D721Med (cell line): Measurements from ENCODE around the gene ADARB2.

Source experiments
- DNase-seq: peaks from one replicate; pipeline ENCODE4 v3.0.0; 2011; ENCODE audit warnings: low spot score; ENCODE audit not compliant: insufficient read length
- FAIRE-seq: peaks from 2 replicates; lab custom pipeline; 2011; peaks lifted over from hg19 to GRCh38; lab: Jason Lieb, UNC
- TF ChIP-seq, protein P1 (sequence below): IDR thresholded peaks from 2 replicates; pipeline ENCODE4 v1.5.1; 2012; ENCODE audit warnings: mild to moderate bottlenecking, control low read depth; ENCODE audit not compliant: insufficient read depth; ENCODE audit errors: missing control alignments

ADARB2 gene

DNA sequence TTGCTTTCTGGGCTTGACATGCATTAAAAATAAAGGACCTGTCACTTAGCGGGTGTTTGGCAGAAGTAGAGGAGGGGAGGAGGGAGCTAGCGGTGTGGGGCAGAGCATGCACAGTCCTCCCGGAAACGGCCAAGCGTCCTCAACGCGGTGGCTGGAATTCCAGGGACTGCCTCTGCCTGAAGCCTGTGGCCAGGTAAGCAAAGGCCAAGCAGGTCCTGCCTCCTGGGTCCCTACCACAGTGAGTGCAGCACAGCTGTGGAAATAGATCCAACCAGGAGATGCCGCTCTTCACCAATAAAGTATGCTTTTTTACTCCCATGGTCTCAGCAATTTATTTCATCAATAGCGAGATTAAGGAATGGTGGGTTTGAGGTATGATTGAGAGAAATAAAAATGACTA, 357.7 kb downstream of the ADARB2 start:
- no peak for FAIRE-seq
- TF ChIP-seq, protein P1, sequence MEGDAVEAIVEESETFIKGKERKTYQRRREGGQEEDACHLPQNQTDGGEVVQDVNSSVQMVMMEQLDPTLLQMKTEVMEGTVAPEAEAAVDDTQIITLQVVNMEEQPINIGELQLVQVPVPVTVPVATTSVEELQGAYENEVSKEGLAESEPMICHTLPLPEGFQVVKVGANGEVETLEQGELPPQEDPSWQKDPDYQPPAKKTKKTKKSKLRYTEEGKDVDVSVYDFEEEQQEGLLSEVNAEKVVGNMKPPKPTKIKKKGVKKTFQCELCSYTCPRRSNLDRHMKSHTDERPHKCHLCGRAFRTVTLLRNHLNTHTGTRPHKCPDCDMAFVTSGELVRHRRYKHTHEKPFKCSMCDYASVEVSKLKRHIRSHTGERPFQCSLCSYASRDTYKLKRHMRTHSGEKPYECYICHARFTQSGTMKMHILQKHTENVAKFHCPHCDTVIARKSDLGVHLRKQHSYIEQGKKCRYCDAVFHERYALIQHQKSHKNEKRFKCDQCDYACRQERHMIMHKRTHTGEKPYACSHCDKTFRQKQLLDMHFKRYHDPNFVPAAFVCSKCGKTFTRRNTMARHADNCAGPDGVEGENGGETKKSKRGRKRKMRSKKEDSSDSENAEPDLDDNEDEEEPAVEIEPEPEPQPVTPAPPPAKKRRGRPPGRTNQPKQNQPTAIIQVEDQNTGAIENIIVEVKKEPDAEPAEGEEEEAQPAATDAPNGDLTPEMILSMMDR = no peak
- DNase-seq = no peak

DNA sequence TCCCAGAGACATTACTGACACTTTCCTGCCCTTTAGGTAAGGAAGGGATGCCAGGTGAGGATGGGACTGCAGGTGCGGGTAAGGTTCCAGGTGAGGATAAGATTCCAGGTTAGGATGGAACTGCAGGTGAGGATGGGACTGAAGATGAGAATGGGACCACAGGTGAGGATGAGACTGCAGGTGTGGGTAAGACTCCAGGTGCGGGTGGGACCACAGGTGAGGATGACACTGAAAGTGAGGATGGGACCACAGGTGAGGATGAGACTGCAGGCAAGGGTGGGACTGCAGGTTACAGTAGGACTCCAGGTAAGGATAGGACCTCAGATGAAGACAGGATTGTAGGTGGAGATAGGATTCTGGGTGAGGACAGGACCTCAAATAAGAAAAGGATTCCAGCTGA, 358.9 kb downstream of the ADARB2 start:
- no peak for FAIRE-seq
- no peak for DNase-seq
- TF ChIP-seq, protein P1 = no peak

DNA sequence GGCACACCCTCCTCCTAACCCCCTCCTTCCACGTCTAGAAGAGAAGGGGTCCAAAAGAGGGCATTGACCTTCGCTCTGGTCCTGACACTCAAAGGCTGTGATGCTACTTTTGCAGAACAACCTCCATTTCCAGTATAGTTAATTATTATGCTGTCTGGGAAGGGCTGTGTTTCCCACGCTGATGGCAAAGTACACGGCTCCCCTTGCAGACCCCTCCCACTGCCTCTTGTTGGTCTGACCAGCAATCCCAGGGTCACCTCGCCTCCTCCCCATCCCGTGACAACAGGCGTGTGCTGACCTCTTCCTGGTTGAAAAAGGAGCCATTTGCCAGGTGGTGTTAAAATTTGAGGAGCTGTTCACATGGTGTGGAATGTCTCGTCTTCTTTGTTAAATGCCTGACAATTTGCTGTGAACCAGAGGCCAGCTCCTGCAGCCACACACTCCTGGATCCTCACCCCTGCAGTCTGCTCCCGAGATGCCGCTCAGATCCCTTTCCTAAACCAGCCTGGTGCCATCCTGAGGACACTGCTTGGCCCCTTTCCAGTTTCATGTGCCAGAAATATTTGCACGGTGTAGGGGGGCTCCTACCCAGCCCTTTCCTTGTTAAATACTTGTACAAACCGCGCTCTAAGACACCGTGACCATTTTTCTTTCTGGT, 359.5 kb downstream of the ADARB2 start:
- TF ChIP-seq, protein P1 = no peak

DNA sequence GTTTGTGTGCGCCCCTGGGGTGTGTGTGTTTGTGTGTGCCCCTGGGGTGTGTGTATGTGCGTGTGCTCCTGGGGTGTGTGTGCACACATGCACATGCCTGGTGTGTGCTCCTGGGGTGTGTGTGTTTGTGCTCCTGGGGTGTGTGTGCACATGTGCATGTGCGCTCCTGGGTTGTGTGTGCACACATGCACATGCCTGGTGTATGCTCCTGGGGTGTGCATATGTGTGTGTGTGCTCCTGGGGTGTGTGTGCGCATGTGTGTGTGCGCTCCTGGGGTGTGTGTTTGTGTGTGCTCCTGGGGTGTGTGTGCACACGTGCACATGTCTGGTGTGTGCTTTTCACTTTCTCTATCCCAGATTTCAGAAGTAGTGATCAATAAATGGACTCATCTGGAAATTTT, 360.1 kb downstream of the ADARB2 start:
- DNase-seq = no peak
- TF ChIP-seq, protein P1 = no peak
- no peak for FAIRE-seq

More for the DNA sequence above, 359.5 kb downstream of the ADARB2 start:
- DNase-seq (no peak), FAIRE-seq (no peak)

DNA sequence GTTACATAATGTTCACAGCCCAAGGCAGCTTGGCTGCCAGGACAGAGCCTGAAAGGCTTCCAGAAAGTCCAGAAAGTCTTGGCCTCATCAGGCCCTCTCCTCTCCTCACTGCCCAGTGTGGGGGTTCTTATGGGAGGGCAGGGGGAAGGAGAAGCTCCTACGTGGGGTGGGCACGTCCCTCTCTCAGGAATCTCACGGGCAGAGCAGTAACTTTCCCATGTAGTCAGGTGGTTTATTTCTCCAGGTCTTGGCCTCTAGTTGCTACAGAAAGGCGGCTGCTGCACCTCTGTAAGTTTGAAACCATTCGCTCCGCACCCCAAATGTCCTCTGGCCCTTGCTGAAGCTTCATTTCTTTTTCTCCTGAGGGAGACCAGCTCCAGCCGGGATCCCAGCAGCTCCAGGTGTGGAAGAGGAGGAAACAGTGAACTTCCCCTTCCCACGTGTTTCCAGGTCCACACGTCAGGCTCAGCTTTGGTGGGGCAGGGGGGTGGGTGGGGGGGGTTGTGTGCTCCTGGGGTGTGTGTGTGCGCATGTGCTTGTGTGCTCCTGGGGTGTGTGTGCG, 360.9 kb downstream of the ADARB2 start:
- TF ChIP-seq, protein P1 = no peak
- FAIRE-seq (no peak), DNase-seq (no peak)

DNA sequence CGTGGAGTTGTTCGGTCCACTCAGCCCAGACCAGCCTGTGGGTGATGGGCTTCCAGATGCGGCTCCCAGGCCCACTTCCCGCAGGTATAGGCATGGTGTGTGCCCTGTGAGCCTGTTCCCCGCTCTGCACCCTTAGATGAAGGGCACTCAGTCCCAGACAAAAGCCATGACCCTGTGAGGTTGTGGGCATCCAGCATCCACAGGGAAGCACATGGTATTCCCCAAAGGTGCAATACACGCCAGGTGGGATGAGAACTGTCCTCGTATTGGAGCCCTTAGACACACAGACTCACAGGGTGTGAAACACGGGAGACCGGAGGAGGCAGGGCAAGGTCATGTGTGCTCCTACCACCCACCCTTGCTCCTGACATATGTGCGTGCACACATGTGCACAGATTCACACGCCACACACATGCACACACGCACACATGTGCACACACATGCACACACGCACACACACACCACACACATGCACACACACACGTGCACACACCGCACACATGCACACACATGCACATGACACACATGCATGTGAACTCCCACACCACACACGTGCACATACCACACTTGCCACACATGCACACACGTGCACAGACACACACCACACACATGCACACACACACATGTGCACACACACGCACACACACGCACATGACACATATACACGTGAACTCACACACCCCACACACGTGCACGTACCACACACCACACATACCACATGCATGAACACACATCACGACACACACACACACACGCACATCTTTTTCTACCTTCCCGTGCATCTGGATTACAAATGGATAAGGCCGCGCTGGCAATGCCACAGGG, 361.8 kb downstream of the ADARB2 start:
- TF ChIP-seq, protein P1 = no peak
- DNase-seq = no peak
- FAIRE-seq = no peak
